Bronchial epithelial cell (primary cell): ENCODE data around the gene NRF1. TPM values are rescaled to one million over a fixed set of nuclear protein-coding genes. Genes with fewer than 3 reads are reported as not detected.

Experiments
- DNase-seq: peaks from one replicate; pipeline ENCODE4 v3.0.0-alpha.2; 2010; ENCODE audit warnings: low read depth
- FAIRE-seq: peaks from 2 replicates; lab custom pipeline; 2011; peaks lifted over from hg19 to GRCh38; lab: Jason Lieb, UNC
- H3K27me3 ChIP-seq: 2 replicates; pipeline ENCODE4 v1.5.1; 2011; ENCODE audit warnings: low read length; ENCODE audit not compliant: control insufficient read depth, insufficient read depth
- H3K36me3 ChIP-seq: 2 replicates; pipeline ENCODE4 v1.5.1; 2011; ENCODE audit warnings: low read length; ENCODE audit not compliant: control insufficient read depth, insufficient read depth
- H3K4me3 ChIP-seq: 2 replicates; pipeline ENCODE4 v1.5.1; 2011; ENCODE audit warnings: mild to moderate bottlenecking, low read depth, low read length, control low read depth
- total RNA-seq: library from RNA; depleted of rRNA; stranded (reverse); fragments of >200 nt; gene quantifications from 2 replicates; pipeline ENCODE4 v1.2.1, GENCODE V29; 2014
- TF ChIP-seq, protein P1 (sequence below): IDR thresholded peaks from 2 replicates; pipeline ENCODE4 v1.5.1; 2011; ENCODE audit warnings: mild to moderate bottlenecking, moderate library complexity, low read length, control low read depth, inconsistent platforms; ENCODE audit not compliant: insufficient read depth, severe bottlenecking

NRF1 gene
- total RNA-seq, 1 donor from 2014 or later: 12.1 TPM

DNA sequence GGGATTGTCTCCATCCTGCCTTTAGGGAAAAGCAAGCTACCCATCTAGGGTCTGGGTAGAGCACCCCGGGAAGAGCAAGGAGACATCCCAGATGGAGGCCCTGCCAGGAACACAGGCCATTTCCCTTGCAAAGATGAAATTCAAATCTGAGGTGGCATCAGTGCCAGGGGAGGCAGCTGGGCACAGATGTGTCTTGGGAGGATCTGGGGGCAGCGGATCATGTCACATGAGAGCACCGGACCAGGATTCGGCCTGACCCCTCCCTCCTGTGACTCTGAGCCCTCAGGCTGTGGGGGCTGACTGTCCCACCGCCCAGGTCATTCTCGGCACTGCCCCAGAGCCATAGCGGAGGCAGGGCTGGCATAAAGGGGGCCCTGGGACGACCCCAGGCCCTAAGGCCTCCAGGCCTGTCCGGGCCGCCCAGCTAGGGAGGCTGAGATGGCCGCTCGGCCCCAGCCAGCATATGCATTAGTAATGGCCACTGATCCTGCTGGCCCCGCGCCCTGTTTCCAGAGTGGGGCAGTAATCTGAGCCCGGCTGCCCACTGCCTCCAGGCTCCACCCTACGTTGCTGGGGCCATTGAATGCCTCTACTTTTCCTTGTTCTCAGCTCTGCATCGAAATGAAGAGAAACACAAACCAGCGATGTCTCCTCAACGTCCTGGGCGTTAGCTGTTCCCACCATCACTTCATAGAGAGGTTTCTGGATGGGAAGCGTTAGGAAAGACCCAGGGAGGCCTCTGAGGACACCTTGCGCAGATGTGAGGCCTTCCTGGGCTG is 192.8 kb downstream of the NRF1 start:
- no peaks in the 10 kb centered on the region for H3K36me3 ChIP-seq
- no peak for FAIRE-seq
- no peak overlapping the region for H3K4me3 ChIP-seq
- no peak for DNase-seq
- H3K27me3 ChIP-seq: no peaks in the 10 kb centered on the region
- TF ChIP-seq, protein P1, sequence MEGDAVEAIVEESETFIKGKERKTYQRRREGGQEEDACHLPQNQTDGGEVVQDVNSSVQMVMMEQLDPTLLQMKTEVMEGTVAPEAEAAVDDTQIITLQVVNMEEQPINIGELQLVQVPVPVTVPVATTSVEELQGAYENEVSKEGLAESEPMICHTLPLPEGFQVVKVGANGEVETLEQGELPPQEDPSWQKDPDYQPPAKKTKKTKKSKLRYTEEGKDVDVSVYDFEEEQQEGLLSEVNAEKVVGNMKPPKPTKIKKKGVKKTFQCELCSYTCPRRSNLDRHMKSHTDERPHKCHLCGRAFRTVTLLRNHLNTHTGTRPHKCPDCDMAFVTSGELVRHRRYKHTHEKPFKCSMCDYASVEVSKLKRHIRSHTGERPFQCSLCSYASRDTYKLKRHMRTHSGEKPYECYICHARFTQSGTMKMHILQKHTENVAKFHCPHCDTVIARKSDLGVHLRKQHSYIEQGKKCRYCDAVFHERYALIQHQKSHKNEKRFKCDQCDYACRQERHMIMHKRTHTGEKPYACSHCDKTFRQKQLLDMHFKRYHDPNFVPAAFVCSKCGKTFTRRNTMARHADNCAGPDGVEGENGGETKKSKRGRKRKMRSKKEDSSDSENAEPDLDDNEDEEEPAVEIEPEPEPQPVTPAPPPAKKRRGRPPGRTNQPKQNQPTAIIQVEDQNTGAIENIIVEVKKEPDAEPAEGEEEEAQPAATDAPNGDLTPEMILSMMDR: no peak

DNA sequence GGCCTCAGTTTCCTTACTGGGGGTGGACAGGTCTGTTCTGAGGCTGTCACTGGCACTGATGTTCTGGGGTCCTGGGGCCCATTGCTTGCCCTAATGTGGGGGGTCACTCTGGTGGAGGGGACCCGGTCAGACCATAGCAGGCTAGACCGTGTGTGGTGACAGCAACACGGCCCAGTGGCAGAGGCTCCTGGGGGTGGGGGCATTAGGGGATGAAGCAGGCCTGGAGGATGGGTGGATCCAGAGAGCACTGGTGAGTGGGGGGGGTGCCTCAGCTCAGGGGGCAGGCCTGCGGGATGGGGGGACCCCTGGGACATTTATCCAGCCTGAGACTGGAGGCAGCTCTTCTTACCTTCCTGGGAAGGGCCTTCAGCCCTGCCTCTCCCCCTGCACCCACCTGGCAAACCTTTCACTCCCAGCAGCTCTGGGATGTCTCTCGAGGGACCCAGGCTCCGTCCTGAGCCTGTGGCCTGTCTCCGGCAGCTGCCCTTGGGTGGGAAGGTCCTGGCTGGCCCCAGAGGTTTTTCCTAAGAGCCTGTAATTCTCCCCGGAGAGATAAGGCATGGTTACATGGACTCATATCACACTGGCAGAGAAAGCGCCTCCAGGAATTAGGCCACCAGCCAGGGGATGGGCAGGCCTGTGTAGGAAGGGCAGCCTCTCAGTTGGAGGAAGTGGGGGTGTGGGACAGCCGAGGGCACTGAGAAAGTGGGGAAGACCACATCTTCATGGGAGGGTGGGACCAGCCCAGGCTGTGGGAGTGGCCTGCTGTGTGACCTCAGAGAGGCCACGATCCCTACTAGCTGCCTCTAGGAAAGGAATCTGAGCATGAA is 193.6 kb downstream of the NRF1 start:
- Histone ChIP-seq H3K27me3 (no peaks in the 10 kb centered on the region), H3K36me3 (no peaks in the 10 kb centered on the region), H3K4me3 (no peak overlapping the region)
- DNase-seq (no peak), FAIRE-seq (no peak)
- TF ChIP-seq, protein P1: no peak

Other genes with a start within 250 kb of the NRF1 start
- 5.2 and 6.8 TPM in 2 replicates for gene STRIP2, start 177.3 kb upstream of the NRF1 start, total RNA-seq
- gene SMKR1, start 109.2 kb upstream of the NRF1 start, total RNA-seq: 0.26 and 1.3 TPM in 2 replicates